Measurements from ENCODE around the gene PTPRQ.

- TF ChIP-seq CTCF (IDR thresholded peaks at IDR 0.05) (no peak), POLR2AphosphoS5 (IDR thresholded peaks at IDR 0.05) (no peak), POLR2A (IDR thresholded peaks at IDR 0.05) (no peak), EP300 (IDR thresholded peaks at IDR 0.05) (no peak)
Observed at GRCh38 chr12:80413462-80413861, 30.6 kb upstream of the PTPRQ start.
